ENCODE results near the gene PAK5. TPM values are rescaled to one million over a fixed set of nuclear protein-coding genes. Genes with fewer than 3 reads are reported as not detected.

PAK5 gene
- total and polyA plus RNA-seq, 4 donors, result 7.5 to 23.8 (median 14.2) TPM

GRCh38 chr20:9507544-9508239 is 331.2 kb downstream of the PAK5 start:
- H3K27me3 ChIP-seq (ENCODE audit: control insufficient read depth, insufficient read depth, low read length), result peaks cover 44% of the 10 kb centered on the region
- H3K27ac ChIP-seq (ENCODE audit: low read depth, low read length), result no peak overlapping the region
- H3K4me3 ChIP-seq (ENCODE audit: low read depth, low read length), result peak overlapping the region; percentile 5
- no peaks in the 10 kb centered on the region for H3K9me3 ChIP-seq (ENCODE audit: control insufficient read depth, insufficient read depth, low read length)
- peaks cover 32% of the 10 kb centered on the region for H3K4me1 ChIP-seq (ENCODE audit: control insufficient read depth, insufficient read depth, low read length)
- 26% methylated on average over 36 of the region's 37 CpGs for WGBS (ENCODE audit: insufficient coverage)
- no peaks in the 10 kb centered on the region for H3K36me3 ChIP-seq (ENCODE audit: control insufficient read depth, insufficient read depth, low read length)
- DNase-seq (ENCODE audit: low read depth in 4 of 6, low spot score in 6 of 6), result peak in 1 of 6 donors; percentile 52

GRCh38 chr20:9506964-9507369 is 331.9 kb downstream of the PAK5 start:
- Histone ChIP-seq H3K27ac (ENCODE audit: low read depth, low read length) (no peak overlapping the region), H3K36me3 (ENCODE audit: control insufficient read depth, insufficient read depth, low read length) (no peaks in the 10 kb centered on the region), H3K4me3 (ENCODE audit: low read depth, low read length) (peak overlapping the region; percentile 16), H3K4me1 (ENCODE audit: control insufficient read depth, insufficient read depth, low read length) (peaks cover 32% of the 10 kb centered on the region), H3K27me3 (ENCODE audit: control insufficient read depth, insufficient read depth, low read length) (peaks cover 44% of the 10 kb centered on the region), H3K9me3 (ENCODE audit: control insufficient read depth, insufficient read depth, low read length) (no peaks in the 10 kb centered on the region)
- WGBS (ENCODE audit: insufficient coverage), result 2% methylated on average over 31 of the region's 31 CpGs
- DNase-seq (ENCODE audit: low read depth in 4 of 6, low spot score in 6 of 6), result peak in 2 of 6 donors; percentile 44 to 85

- peaks cover 44% of the 10 kb centered on the region for H3K27me3 ChIP-seq (ENCODE audit: control insufficient read depth, insufficient read depth, low read length)
- DNase-seq (ENCODE audit: low read depth in 4 of 6, low spot score in 6 of 6), result peak in 1 of 6 donors; percentile 42
Measured at GRCh38 chr20:9506280-9506821, 332.5 kb downstream of the PAK5 start.

GRCh38 chr20:9503526-9504245 is 335.2 kb downstream of the PAK5 start:
- Histone ChIP-seq H3K9me3 (ENCODE audit: control insufficient read depth, insufficient read depth, low read length) (no peaks in the 10 kb centered on the region), H3K27me3 (ENCODE audit: control insufficient read depth, insufficient read depth, low read length) (peaks cover 35% of the 10 kb centered on the region), H3K27ac (ENCODE audit: low read depth, low read length) (no peak overlapping the region), H3K4me3 (ENCODE audit: low read depth, low read length) (no peak overlapping the region), H3K36me3 (ENCODE audit: control insufficient read depth, insufficient read depth, low read length) (no peaks in the 10 kb centered on the region), H3K4me1 (ENCODE audit: control insufficient read depth, insufficient read depth, low read length) (peaks cover 29% of the 10 kb centered on the region)
- 11% methylated on average over 4 of the region's 9 CpGs for WGBS (ENCODE audit: insufficient coverage)
- peak in 2 of 6 donors; percentile 43 to 83 for DNase-seq (ENCODE audit: low read depth in 4 of 6, low spot score in 6 of 6)

More at GRCh38 chr20:9506280-9506821, 332.5 kb downstream of the PAK5 start:
- no peaks in the 10 kb centered on the region for H3K9me3 ChIP-seq (ENCODE audit: control insufficient read depth, insufficient read depth, low read length)
- no peaks in the 10 kb centered on the region for H3K36me3 ChIP-seq (ENCODE audit: control insufficient read depth, insufficient read depth, low read length)
- no peak overlapping the region for H3K27ac ChIP-seq (ENCODE audit: low read depth, low read length)
- H3K4me1 ChIP-seq (ENCODE audit: control insufficient read depth, insufficient read depth, low read length), result peaks cover 32% of the 10 kb centered on the region
- 19% methylated on average over 29 of the region's 34 CpGs for WGBS (ENCODE audit: insufficient coverage)
- peak overlapping the region; percentile 16 for H3K4me3 ChIP-seq (ENCODE audit: low read depth, low read length)

- no CpG with 5 or more reads among the region's 2 CpGs for WGBS (ENCODE audit: insufficient coverage)
- no peak for DNase-seq (ENCODE audit: low read depth in 4 of 6, low spot score in 6 of 6)
- Histone ChIP-seq H3K4me1 (ENCODE audit: control insufficient read depth, insufficient read depth, low read length) (peaks cover 6% of the 10 kb centered on the region), H3K9me3 (ENCODE audit: control insufficient read depth, insufficient read depth, low read length) (no peaks in the 10 kb centered on the region), H3K27me3 (ENCODE audit: control insufficient read depth, insufficient read depth, low read length) (peaks cover 13% of the 10 kb centered on the region), H3K27ac (ENCODE audit: low read depth, low read length) (no peak overlapping the region), H3K4me3 (ENCODE audit: low read depth, low read length) (no peak overlapping the region), H3K36me3 (ENCODE audit: control insufficient read depth, insufficient read depth, low read length) (no peaks in the 10 kb centered on the region)
Measured at GRCh38 chr20:9501473-9501872, 337.4 kb downstream of the PAK5 start.

GRCh38 chr20:9500121-9500520 is 338.8 kb downstream of the PAK5 start:
- 23% methylated on average over 2 of the region's 2 CpGs for WGBS (ENCODE audit: insufficient coverage)
- Histone ChIP-seq H3K4me1 (ENCODE audit: control insufficient read depth, insufficient read depth, low read length) (no peaks in the 10 kb centered on the region), H3K4me3 (ENCODE audit: low read depth, low read length) (no peak overlapping the region), H3K27ac (ENCODE audit: low read depth, low read length) (no peak overlapping the region), H3K36me3 (ENCODE audit: control insufficient read depth, insufficient read depth, low read length) (no peaks in the 10 kb centered on the region), H3K9me3 (ENCODE audit: control insufficient read depth, insufficient read depth, low read length) (no peaks in the 10 kb centered on the region), H3K27me3 (ENCODE audit: control insufficient read depth, insufficient read depth, low read length) (no peaks in the 10 kb centered on the region)
- DNase-seq (ENCODE audit: low read depth in 4 of 6, low spot score in 6 of 6), result no peak

GRCh38 chr20:9499126-9499899 is 339.6 kb downstream of the PAK5 start:
- Histone ChIP-seq H3K4me1 (ENCODE audit: control insufficient read depth, insufficient read depth, low read length) (no peaks in the 10 kb centered on the region), H3K4me3 (ENCODE audit: low read depth, low read length) (no peak overlapping the region), H3K27ac (ENCODE audit: low read depth, low read length) (no peak overlapping the region), H3K36me3 (ENCODE audit: control insufficient read depth, insufficient read depth, low read length) (no peaks in the 10 kb centered on the region), H3K27me3 (ENCODE audit: control insufficient read depth, insufficient read depth, low read length) (no peaks in the 10 kb centered on the region), H3K9me3 (ENCODE audit: control insufficient read depth, insufficient read depth, low read length) (no peaks in the 10 kb centered on the region)
- no peak for DNase-seq (ENCODE audit: low read depth in 4 of 6, low spot score in 6 of 6)
- WGBS (ENCODE audit: insufficient coverage), result 84% methylated on average over 5 of the region's 5 CpGs

GRCh38 chr20:9498322-9498721 is 340.6 kb downstream of the PAK5 start:
- Histone ChIP-seq H3K27me3 (ENCODE audit: control insufficient read depth, insufficient read depth, low read length) (no peaks in the 10 kb centered on the region), H3K9me3 (ENCODE audit: control insufficient read depth, insufficient read depth, low read length) (no peaks in the 10 kb centered on the region), H3K4me3 (ENCODE audit: low read depth, low read length) (no peak overlapping the region), H3K4me1 (ENCODE audit: control insufficient read depth, insufficient read depth, low read length) (no peaks in the 10 kb centered on the region), H3K27ac (ENCODE audit: low read depth, low read length) (no peak overlapping the region), H3K36me3 (ENCODE audit: control insufficient read depth, insufficient read depth, low read length) (no peaks in the 10 kb centered on the region)
- DNase-seq (ENCODE audit: low read depth in 4 of 6, low spot score in 6 of 6), result no peak
- 100% methylated on average over 2 of the region's 4 CpGs for WGBS (ENCODE audit: insufficient coverage)

GRCh38 chr20:9496155-9496554 is 342.7 kb downstream of the PAK5 start:
- DNase-seq (ENCODE audit: low read depth in 4 of 6, low spot score in 6 of 6), result no peak
- Histone ChIP-seq H3K36me3 (ENCODE audit: control insufficient read depth, insufficient read depth, low read length) (no peaks in the 10 kb centered on the region), H3K4me3 (ENCODE audit: low read depth, low read length) (no peak overlapping the region), H3K27ac (ENCODE audit: low read depth, low read length) (no peak overlapping the region), H3K9me3 (ENCODE audit: control insufficient read depth, insufficient read depth, low read length) (no peaks in the 10 kb centered on the region), H3K4me1 (ENCODE audit: control insufficient read depth, insufficient read depth, low read length) (no peaks in the 10 kb centered on the region), H3K27me3 (ENCODE audit: control insufficient read depth, insufficient read depth, low read length) (no peaks in the 10 kb centered on the region)
- 94% methylated on average over 3 of the region's 3 CpGs for WGBS (ENCODE audit: insufficient coverage)
